HEK293 (cell line): ENCODE results near the gene FBXO3.

ENCODE experiments used
- FEZF1 ChIP-seq: fragments of 450-650 bp; formaldehyde crosslinking; IDR thresholded peaks from 2 replicates; pipeline ENCODE4 v1.5.1; 2016; ENCODE audit warnings: missing biosample characterization, missing genetic modification characterization
- GLI4 ChIP-seq: fragments of 450-650 bp; formaldehyde crosslinking; IDR thresholded peaks from 2 replicates; pipeline ENCODE4 v1.5.1; 2016; ENCODE audit warnings: missing biosample characterization, missing genetic modification characterization
- MZF1 ChIP-seq: fragments of 450-650 bp; formaldehyde crosslinking; IDR thresholded peaks from 2 replicates; pipeline ENCODE4 v1.5.1; 2017; ENCODE audit warnings: missing biosample characterization, missing genetic modification characterization, borderline replicate concordance
- SP2 ChIP-seq: fragments of 450-650 bp; formaldehyde crosslinking; IDR thresholded peaks from 2 replicates; pipeline ENCODE4 v1.5.1; 2016; ENCODE audit warnings: missing biosample characterization, missing genetic modification characterization
- YY1 ChIP-seq: fragments of 450-650 bp; formaldehyde crosslinking; IDR thresholded peaks from 2 replicates; pipeline ENCODE4 v1.5.1; 2018; ENCODE audit warnings: missing biosample characterization, missing genetic modification characterization
- ZBTB48 ChIP-seq: fragments of 450-650 bp; formaldehyde crosslinking; IDR thresholded peaks from 2 replicates; pipeline ENCODE4 v1.5.1; 2016; ENCODE audit warnings: missing biosample characterization, missing genetic modification characterization
- ZNF138 ChIP-seq: fragments of 450-650 bp; formaldehyde crosslinking; IDR thresholded peaks from 2 replicates; pipeline ENCODE4 v1.5.1; 2016; ENCODE audit warnings: missing biosample characterization, missing genetic modification characterization, borderline replicate concordance
- ZNF146 ChIP-seq: fragments of 450-650 bp; formaldehyde crosslinking; IDR thresholded peaks from 2 replicates; pipeline ENCODE4 v1.5.1; 2016; ENCODE audit warnings: missing biosample characterization, missing genetic modification characterization
- ZNF157 ChIP-seq: fragments of 450-650 bp; formaldehyde crosslinking; IDR thresholded peaks from 2 replicates; pipeline ENCODE4 v1.5.1; 2016; ENCODE audit warnings: missing biosample characterization, missing genetic modification characterization
- ZNF37A ChIP-seq: fragments of 450-650 bp; IDR thresholded peaks from 2 replicates; pipeline ENCODE4 v1.5.1; 2018; ENCODE audit warnings: missing biosample characterization, missing genetic modification characterization
- ZNF629 ChIP-seq: fragments of 450-650 bp; formaldehyde crosslinking; IDR thresholded peaks from 2 replicates; pipeline ENCODE4 v1.5.1; 2017; ENCODE audit warnings: missing biosample characterization, missing genetic modification characterization
- ZNF701 ChIP-seq: fragments of 450-650 bp; formaldehyde crosslinking; IDR thresholded peaks from 2 replicates; pipeline ENCODE4 v1.5.1; 2016; ENCODE audit warnings: missing biosample characterization, missing genetic modification characterization
- ZSCAN16 ChIP-seq: fragments of 450-650 bp; formaldehyde crosslinking; IDR thresholded peaks from 2 replicates; pipeline ENCODE4 v1.5.1; 2016; ENCODE audit warnings: missing biosample characterization, missing genetic modification characterization
- TF ChIP-seq, protein P1 (sequence below): fragments of 450-650 bp; formaldehyde crosslinking; IDR thresholded peaks from 2 replicates; pipeline ENCODE4 v1.5.1; 2016; ENCODE audit warnings: missing biosample characterization, missing genetic modification characterization, borderline replicate concordance
- TF ChIP-seq, protein P2 (sequence below): sonication (generic); formaldehyde crosslinking; IDR thresholded peaks from 2 replicates; pipeline ENCODE4 v1.8.1; 2022; ENCODE audit warnings: mild to moderate bottlenecking, moderate library complexity, missing genetic modification reagents
- TF ChIP-seq, protein P3 (sequence below): fragments of 450-650 bp; formaldehyde crosslinking; IDR thresholded peaks from 2 replicates; pipeline ENCODE4 v1.5.1; 2016; ENCODE audit warnings: missing biosample characterization, missing genetic modification characterization
- TF ChIP-seq, protein P4 (sequence below): fragments of 450-650 bp; formaldehyde crosslinking; IDR thresholded peaks from 2 replicates; pipeline ENCODE4 v1.5.1; 2017; ENCODE audit warnings: missing biosample characterization, missing genetic modification characterization
- TF ChIP-seq, protein P5 (sequence below): fragments of 450-650 bp; formaldehyde crosslinking; IDR thresholded peaks from 2 replicates; pipeline ENCODE4 v1.5.1; 2017; ENCODE audit warnings: missing biosample characterization, missing genetic modification characterization
- TF ChIP-seq, protein P6 (sequence below): fragments of 450-650 bp; formaldehyde crosslinking; conservative IDR thresholded peaks from 2 replicates; pipeline ENCODE4 v1.5.1; 2016; ENCODE audit warnings: low read depth, missing biosample characterization, missing genetic modification characterization
- TF ChIP-seq, protein P7 (sequence below): fragments of 450-650 bp; formaldehyde crosslinking; IDR thresholded peaks from 2 replicates; pipeline ENCODE4; 2016; ENCODE audit warnings: missing biosample characterization, missing genetic modification characterization

Gene FBXO3

DNA sequence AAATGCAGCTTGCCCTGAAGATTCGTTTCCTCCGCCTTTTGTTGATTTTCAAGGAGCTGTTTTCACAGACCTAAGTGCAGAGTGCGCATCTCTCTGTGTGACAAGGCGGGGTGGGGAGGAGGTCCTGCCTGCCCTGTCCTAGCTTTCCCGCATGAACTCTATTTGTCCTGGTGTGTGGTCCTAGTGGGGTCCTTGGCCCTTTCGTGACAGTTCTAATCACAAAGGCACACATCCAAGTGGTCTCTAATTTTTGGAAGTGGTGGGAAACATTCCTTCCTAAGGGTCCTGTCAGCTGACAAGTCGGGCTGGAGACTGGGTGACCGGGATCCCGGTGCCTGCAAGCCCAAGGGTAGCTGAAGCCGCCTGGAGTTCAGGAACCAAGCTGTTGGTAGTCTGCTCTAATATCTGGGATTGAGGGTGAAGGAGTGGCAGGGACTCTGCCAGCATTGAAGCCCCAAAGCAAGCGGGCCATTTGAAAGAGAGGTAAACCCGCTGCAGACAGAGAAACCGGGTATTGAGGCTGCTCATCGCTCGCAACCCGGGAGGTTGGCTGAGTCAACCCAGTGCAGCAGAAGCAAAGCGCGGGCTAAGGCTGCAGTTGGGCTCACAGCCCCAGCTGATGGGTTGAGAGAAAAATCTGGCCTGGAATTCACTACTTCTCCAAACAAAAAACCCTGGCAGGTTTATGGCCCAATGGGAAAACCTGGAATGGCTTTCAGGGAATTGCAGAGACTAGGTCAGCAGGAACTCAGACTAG lies 28.1 kb upstream of the FBXO3 start (continued):
- TF ChIP-seq, protein P1, sequence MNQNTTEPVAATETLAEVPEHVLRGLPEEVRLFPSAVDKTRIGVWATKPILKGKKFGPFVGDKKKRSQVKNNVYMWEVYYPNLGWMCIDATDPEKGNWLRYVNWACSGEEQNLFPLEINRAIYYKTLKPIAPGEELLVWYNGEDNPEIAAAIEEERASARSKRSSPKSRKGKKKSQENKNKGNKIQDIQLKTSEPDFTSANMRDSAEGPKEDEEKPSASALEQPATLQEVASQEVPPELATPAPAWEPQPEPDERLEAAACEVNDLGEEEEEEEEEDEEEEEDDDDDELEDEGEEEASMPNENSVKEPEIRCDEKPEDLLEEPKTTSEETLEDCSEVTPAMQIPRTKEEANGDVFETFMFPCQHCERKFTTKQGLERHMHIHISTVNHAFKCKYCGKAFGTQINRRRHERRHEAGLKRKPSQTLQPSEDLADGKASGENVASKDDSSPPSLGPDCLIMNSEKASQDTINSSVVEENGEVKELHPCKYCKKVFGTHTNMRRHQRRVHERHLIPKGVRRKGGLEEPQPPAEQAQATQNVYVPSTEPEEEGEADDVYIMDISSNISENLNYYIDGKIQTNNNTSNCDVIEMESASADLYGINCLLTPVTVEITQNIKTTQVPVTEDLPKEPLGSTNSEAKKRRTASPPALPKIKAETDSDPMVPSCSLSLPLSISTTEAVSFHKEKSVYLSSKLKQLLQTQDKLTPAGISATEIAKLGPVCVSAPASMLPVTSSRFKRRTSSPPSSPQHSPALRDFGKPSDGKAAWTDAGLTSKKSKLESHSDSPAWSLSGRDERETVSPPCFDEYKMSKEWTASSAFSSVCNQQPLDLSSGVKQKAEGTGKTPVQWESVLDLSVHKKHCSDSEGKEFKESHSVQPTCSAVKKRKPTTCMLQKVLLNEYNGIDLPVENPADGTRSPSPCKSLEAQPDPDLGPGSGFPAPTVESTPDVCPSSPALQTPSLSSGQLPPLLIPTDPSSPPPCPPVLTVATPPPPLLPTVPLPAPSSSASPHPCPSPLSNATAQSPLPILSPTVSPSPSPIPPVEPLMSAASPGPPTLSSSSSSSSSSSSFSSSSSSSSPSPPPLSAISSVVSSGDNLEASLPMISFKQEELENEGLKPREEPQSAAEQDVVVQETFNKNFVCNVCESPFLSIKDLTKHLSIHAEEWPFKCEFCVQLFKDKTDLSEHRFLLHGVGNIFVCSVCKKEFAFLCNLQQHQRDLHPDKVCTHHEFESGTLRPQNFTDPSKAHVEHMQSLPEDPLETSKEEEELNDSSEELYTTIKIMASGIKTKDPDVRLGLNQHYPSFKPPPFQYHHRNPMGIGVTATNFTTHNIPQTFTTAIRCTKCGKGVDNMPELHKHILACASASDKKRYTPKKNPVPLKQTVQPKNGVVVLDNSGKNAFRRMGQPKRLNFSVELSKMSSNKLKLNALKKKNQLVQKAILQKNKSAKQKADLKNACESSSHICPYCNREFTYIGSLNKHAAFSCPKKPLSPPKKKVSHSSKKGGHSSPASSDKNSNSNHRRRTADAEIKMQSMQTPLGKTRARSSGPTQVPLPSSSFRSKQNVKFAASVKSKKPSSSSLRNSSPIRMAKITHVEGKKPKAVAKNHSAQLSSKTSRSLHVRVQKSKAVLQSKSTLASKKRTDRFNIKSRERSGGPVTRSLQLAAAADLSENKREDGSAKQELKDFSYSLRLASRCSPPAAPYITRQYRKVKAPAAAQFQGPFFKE (tag by site-specific recombination): no peak
- TF ChIP-seq, protein P2, sequence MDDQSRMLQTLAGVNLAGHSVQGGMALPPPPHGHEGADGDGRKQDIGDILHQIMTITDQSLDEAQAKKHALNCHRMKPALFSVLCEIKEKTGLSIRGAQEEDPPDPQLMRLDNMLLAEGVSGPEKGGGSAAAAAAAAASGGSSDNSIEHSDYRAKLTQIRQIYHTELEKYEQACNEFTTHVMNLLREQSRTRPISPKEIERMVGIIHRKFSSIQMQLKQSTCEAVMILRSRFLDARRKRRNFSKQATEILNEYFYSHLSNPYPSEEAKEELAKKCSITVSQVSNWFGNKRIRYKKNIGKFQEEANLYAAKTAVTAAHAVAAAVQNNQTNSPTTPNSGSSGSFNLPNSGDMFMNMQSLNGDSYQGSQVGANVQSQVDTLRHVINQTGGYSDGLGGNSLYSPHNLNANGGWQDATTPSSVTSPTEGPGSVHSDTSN (CRISPR knock-in tag): no peak
- TF ChIP-seq, protein P3, sequence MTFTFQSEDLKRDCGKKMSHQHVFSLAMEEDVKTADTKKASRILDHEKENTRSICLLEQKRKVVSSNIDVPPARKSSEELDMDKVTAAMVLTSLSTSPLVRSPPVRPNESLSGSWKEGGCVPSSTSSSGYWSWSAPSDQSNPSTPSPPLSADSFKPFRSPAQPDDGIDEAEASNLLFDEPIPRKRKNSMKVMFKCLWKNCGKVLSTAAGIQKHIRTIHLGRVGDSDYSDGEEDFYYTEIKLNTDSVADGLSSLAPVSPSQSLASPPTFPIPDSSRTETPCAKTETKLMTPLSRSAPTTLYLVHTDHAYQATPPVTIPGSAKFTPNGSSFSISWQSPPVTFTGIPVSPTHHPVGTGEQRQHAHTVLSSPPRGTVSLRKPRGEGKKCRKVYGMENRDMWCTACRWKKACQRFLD (tag by site-specific recombination): no peak
- TF ChIP-seq ZSCAN16: no peak
- no peak for TF ChIP-seq ZNF138 (tag by site-specific recombination)
- TF ChIP-seq SP2 (tag by site-specific recombination): peak; percentile 20; the same call in 1 of the 2 replicates
- TF ChIP-seq YY1 (tag by site-specific recombination): no peak; the same call in 1 of the 2 replicates
- TF ChIP-seq GLI4 (tag by site-specific recombination): no peak
- TF ChIP-seq ZNF157 (tag by site-specific recombination): no peak
- TF ChIP-seq, protein P4, sequence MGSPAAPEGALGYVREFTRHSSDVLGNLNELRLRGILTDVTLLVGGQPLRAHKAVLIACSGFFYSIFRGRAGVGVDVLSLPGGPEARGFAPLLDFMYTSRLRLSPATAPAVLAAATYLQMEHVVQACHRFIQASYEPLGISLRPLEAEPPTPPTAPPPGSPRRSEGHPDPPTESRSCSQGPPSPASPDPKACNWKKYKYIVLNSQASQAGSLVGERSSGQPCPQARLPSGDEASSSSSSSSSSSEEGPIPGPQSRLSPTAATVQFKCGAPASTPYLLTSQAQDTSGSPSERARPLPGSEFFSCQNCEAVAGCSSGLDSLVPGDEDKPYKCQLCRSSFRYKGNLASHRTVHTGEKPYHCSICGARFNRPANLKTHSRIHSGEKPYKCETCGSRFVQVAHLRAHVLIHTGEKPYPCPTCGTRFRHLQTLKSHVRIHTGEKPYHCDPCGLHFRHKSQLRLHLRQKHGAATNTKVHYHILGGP (tag by site-specific recombination): no peak
- no peak for TF ChIP-seq MZF1 (tag by site-specific recombination)
- TF ChIP-seq, protein P5, sequence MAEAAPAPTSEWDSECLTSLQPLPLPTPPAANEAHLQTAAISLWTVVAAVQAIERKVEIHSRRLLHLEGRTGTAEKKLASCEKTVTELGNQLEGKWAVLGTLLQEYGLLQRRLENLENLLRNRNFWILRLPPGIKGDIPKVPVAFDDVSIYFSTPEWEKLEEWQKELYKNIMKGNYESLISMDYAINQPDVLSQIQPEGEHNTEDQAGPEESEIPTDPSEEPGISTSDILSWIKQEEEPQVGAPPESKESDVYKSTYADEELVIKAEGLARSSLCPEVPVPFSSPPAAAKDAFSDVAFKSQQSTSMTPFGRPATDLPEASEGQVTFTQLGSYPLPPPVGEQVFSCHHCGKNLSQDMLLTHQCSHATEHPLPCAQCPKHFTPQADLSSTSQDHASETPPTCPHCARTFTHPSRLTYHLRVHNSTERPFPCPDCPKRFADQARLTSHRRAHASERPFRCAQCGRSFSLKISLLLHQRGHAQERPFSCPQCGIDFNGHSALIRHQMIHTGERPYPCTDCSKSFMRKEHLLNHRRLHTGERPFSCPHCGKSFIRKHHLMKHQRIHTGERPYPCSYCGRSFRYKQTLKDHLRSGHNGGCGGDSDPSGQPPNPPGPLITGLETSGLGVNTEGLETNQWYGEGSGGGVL (tag by site-specific recombination): no peak
- no peak for TF ChIP-seq ZNF701 (tag by site-specific recombination)
- no peak for TF ChIP-seq ZNF37A (tag by site-specific recombination)
- TF ChIP-seq, protein P6, sequence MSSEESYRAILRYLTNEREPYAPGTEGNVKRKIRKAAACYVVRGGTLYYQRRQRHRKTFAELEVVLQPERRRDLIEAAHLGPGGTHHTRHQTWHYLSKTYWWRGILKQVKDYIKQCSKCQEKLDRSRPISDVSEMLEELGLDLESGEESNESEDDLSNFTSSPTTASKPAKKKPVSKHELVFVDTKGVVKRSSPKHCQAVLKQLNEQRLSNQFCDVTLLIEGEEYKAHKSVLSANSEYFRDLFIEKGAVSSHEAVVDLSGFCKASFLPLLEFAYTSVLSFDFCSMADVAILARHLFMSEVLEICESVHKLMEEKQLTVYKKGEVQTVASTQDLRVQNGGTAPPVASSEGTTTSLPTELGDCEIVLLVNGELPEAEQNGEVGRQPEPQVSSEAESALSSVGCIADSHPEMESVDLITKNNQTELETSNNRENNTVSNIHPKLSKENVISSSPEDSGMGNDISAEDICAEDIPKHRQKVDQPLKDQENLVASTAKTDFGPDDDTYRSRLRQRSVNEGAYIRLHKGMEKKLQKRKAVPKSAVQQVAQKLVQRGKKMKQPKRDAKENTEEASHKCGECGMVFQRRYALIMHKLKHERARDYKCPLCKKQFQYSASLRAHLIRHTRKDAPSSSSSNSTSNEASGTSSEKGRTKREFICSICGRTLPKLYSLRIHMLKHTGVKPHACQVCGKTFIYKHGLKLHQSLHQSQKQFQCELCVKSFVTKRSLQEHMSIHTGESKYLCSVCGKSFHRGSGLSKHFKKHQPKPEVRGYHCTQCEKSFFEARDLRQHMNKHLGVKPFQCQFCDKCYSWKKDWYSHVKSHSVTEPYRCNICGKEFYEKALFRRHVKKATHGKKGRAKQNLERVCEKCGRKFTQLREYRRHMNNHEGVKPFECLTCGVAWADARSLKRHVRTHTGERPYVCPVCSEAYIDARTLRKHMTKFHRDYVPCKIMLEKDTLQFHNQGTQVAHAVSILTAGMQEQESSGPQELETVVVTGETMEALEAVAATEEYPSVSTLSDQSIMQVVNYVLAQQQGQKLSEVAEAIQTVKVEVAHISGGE: no peak
- TF ChIP-seq ZBTB48 (tag by site-specific recombination): 0 out of 2 replicates have a peak, but pooled peaks have one; percentile 51
- TF ChIP-seq ZNF146 (tag by site-specific recombination): no peak
- TF ChIP-seq, protein P7, sequence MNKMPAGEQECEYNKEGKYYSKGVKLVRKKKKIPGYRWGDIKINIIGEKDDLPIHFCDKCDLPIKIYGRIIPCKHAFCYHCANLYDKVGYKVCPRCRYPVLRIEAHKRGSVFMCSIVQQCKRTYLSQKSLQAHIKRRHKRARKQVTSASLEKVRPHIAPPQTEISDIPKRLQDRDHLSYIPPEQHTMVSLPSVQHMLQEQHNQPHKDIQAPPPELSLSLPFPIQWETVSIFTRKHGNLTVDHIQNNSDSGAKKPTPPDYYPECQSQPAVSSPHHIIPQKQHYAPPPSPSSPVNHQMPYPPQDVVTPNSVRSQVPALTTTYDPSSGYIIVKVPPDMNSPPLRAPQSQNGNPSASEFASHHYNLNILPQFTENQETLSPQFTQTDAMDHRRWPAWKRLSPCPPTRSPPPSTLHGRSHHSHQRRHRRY (tag by site-specific recombination): no peak
- no peak for TF ChIP-seq FEZF1 (tag by site-specific recombination)
- peak; percentile 68 for TF ChIP-seq ZNF629 (tag by site-specific recombination)
